Measurements from ENCODE around the gene UBE3D. TPM values are rescaled to one million over a fixed set of nuclear protein-coding genes. Genes with fewer than 3 reads are reported as not detected.
"Not testable (repeated sequence)": the region's sequence is repeated elsewhere in the genome, so short reads cannot be mapped to it uniquely, and the experiment has no call there.

The UBE3D gene
- polyA plus RNA-seq, 1 donor = 7.8 TPM

DNA sequence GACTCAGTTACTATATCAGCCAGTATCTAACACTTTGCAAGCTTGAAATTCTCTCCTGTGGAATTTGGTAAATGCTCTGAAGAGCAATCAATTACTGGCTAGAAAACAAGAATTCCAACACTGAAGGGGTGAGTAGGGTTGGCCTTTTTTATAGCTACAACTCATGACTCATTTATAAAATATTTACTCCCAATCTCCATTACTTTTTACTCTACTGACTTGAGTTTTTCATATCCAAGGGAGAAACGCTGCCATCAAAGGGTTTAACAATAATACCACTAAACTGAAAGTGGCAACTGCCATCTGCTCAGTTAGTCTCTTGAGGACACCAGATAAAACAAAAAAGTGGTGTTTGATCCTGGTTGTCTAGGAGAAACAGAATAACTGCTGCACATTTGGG, 203.1 kb downstream of the UBE3D start:
- Histone ChIP-seq H3K4me3 (ENCODE audit: low read length) (no peak overlapping the region), H3K4me1 (ENCODE audit: control insufficient read depth, insufficient read depth, low read length) (no peaks in the 10 kb centered on the region), H3K27ac (ENCODE audit: low read length) (no peak overlapping the region), H3K36me3 (ENCODE audit: control insufficient read depth, insufficient read depth, low read length) (no peaks in the 10 kb centered on the region), H3K27me3 (ENCODE audit: control insufficient read depth, insufficient read depth, low read length) (no peaks in the 10 kb centered on the region), H3K9me3 (ENCODE audit: control insufficient read depth, low read depth, low read length) (no peaks in the 10 kb centered on the region)
- DNase-seq = no peak
- WGBS (ENCODE audit: insufficient coverage, low lambda C conversion rate) = no CpG with 5 or more reads among the region's 1 CpG

DNA sequence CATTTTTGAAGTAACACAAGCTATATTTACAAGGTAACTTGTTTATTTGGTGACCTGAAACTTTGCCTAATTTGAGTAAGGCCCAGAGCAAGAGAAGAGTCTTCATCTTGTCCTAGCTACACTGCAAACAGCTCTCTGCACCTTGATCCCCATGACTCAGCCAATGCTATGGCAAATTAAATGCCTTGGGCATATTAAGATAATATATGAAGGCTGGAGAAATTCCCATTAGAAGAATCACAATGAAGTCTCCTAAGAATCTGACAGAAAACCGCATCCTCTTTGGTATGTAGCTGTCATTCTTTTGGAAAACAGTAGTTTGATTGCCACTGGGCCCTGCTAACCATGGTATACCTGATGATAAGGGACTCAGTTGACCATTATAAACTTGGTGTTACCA, 204.5 kb downstream of the UBE3D start:
- Histone ChIP-seq H3K4me1 (ENCODE audit: control insufficient read depth, insufficient read depth, low read length) (no peaks in the 10 kb centered on the region), H3K9me3 (ENCODE audit: control insufficient read depth, low read depth, low read length) (no peaks in the 10 kb centered on the region), H3K36me3 (ENCODE audit: control insufficient read depth, insufficient read depth, low read length) (no peaks in the 10 kb centered on the region), H3K4me3 (ENCODE audit: low read length) (no peak overlapping the region), H3K27me3 (ENCODE audit: control insufficient read depth, insufficient read depth, low read length) (no peaks in the 10 kb centered on the region), H3K27ac (ENCODE audit: low read length) (no peak overlapping the region)
- DNase-seq = no peak
- WGBS (ENCODE audit: insufficient coverage, low lambda C conversion rate) = no CpG with 5 or more reads among the region's 1 CpG

DNA sequence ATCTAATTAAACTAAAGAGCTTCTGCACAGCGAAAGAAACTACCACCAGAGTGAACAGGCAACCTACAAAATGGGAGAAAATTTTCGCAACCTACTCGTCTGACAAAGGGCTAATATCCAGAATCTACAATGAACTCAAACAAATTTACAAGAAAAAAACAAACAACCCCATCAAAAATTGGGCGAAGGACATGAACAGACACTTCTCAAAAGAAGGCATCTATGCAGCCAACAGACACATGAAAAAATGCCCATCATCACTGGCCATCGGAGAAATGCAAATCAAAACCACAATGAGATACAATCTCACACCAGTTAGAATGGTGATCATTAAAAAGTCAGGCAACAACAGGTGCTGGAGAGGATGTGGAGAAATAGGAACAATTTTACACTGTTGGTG, 209.6 kb downstream of the UBE3D start:
- not testable (repeated sequence) for H3K27me3 ChIP-seq (ENCODE audit: control insufficient read depth, insufficient read depth, low read length); H3K9me3 ChIP-seq (ENCODE audit: control insufficient read depth, low read depth, low read length); H3K4me1 ChIP-seq (ENCODE audit: control insufficient read depth, insufficient read depth, low read length); H3K27ac ChIP-seq (ENCODE audit: low read length); H3K36me3 ChIP-seq (ENCODE audit: control insufficient read depth, insufficient read depth, low read length); DNase-seq; H3K4me3 ChIP-seq (ENCODE audit: low read length)
- WGBS (ENCODE audit: insufficient coverage, low lambda C conversion rate) = no CpG with 5 or more reads among the region's 5 CpGs

DNA sequence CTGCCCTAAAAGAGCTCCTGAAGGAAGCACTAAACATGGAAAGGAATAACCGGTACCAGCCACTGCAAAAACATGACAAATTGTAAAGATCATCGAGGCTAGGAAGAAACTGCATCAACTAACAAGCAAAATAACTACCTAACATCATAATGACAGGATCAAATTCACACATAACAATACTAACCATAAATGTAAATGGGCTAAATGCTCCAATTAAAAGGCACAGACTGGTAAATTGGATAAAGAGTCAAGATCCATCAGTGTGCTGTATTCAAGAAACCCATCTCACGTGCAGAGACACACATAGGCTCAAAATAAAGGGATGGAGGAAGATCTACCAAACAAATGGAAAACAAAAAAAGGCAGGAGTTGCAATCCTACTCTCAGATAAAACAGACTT, 212.7 kb downstream of the UBE3D start:
- H3K27ac ChIP-seq (ENCODE audit: low read length); H3K36me3 ChIP-seq (ENCODE audit: control insufficient read depth, insufficient read depth, low read length); H3K9me3 ChIP-seq (ENCODE audit: control insufficient read depth, low read depth, low read length); H3K4me3 ChIP-seq (ENCODE audit: low read length); H3K27me3 ChIP-seq (ENCODE audit: control insufficient read depth, insufficient read depth, low read length); DNase-seq; H3K4me1 ChIP-seq (ENCODE audit: control insufficient read depth, insufficient read depth, low read length): not testable (repeated sequence)
- WGBS (ENCODE audit: insufficient coverage, low lambda C conversion rate) = no CpG with 5 or more reads among the region's 3 CpGs

DNA sequence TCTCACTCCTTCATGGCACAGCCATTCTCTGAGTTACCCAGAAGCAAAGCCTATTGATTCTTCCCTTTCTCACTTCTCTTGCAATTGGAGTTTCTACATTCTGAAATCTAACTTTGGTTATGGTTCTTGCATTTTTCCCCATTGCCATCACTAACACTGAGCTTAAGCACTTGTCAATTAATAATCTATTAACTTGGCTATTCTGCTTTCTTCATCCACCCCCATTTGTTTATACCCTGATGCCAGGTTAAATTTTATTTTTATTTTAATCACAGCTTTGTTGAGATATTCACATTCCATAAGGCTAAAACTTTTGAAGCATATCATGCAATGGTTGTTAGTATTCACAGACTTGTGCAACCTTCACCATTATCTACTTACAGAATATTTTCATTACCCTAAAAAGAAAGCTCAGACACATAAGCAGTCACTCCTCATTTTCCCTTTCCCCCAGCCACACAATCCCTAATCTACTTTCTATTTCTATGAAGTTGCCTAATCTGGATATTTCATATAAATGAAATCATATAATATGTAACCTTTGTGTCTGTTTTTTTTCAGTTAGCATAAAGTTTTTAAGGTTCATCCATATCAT, 222.3 kb downstream of the UBE3D start:
- no peak for DNase-seq
- Histone ChIP-seq H3K4me3 (ENCODE audit: low read length) (no peak overlapping the region), H3K27me3 (ENCODE audit: control insufficient read depth, insufficient read depth, low read length) (no peaks in the 10 kb centered on the region), H3K27ac (ENCODE audit: low read length) (no peak overlapping the region), H3K4me1 (ENCODE audit: control insufficient read depth, insufficient read depth, low read length) (no peaks in the 10 kb centered on the region), H3K36me3 (ENCODE audit: control insufficient read depth, insufficient read depth, low read length) (no peaks in the 10 kb centered on the region), H3K9me3 (ENCODE audit: control insufficient read depth, low read depth, low read length) (no peaks in the 10 kb centered on the region)

DNA sequence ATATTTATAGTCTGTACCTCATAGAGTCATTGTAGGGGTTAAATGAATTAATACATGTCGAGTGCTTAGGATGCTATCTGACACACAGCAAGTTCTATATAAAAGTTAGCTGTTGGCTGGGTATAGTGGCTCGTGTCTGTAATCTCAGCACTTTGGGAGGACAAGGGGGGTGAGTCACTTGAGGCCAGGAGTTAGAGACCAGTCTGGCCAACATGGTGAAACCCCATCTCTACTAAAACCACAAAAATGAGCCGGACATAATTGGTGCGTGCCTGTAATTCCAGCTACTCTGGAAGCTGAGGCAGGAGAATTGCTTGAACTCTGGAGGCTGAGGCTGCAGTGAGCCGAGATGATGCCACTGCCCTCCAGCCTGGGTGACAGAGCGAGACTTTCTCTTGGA, 222.9 kb downstream of the UBE3D start:
- Histone ChIP-seq H3K4me3 (ENCODE audit: low read length) (no peak overlapping the region), H3K27me3 (ENCODE audit: control insufficient read depth, insufficient read depth, low read length) (no peaks in the 10 kb centered on the region), H3K27ac (ENCODE audit: low read length) (no peak overlapping the region), H3K4me1 (ENCODE audit: control insufficient read depth, insufficient read depth, low read length) (no peaks in the 10 kb centered on the region), H3K9me3 (ENCODE audit: control insufficient read depth, low read depth, low read length) (no peaks in the 10 kb centered on the region), H3K36me3 (ENCODE audit: control insufficient read depth, insufficient read depth, low read length) (no peaks in the 10 kb centered on the region)
- no peak for DNase-seq
- no CpG with 5 or more reads among the region's 6 CpGs for WGBS (ENCODE audit: insufficient coverage, low lambda C conversion rate)

Other genes starting within 250 kb of the UBE3D start
- 31.3 TPM for gene DOP1A, start 1.8 kb upstream of the UBE3D start, polyA plus RNA-seq
- gene PGM3, start 127.4 kb upstream of the UBE3D start, polyA plus RNA-seq = 71.6 TPM
- 5.2 TPM for gene RWDD2A, start 127.5 kb upstream of the UBE3D start, polyA plus RNA-seq

Data from large intestine (tissue), 3 donors.